K562 (cell line): ENCODE measurements around the gene IMPG2. TPM values are rescaled to one million over a fixed set of nuclear protein-coding genes. Genes with fewer than 3 reads are reported as not detected.

Experiments
- ATAC-seq: fragments of 200-7000 bp; cut with Tn5 transposase; 3 replicates; pipeline ENCODE4 v1.9.1; 2020; ENCODE audit warnings: moderate library complexity
- BruUV-seq: library from RNA; stranded (reverse); fragments of 400-500 nt; replicated peaks from 2 replicates; lab custom pipeline; 2021; lab: Mats Ljungman, UMichigan
- CTCF ChIA-PET: fragments of 300-600 bp; formaldehyde crosslinking; extraction: SDS; loops from one replicate; lab custom pipeline; 2021; ENCODE audit warnings: low intra/inter-chr PET ratio; lab: Yijun Ruan, JAX
- POLR2A ChIA-PET: fragments of 300-600, 350-650 bp; sonication (Branson Sonifier 250); formaldehyde crosslinking; extraction: SDS; loops from one replicate; lab custom pipeline; 2021; ENCODE audit warnings: antibody characterized with exemption, inconsistent platforms; lab: Yijun Ruan, JAX
- DNase-seq, 4 experiments: peaks; one replicate each; pipeline versions ENCODE4 v3.0.0 to v3.0.0-alpha.2; 2011 to 2018; ENCODE audit warnings: low spot score in 3 of 4, mixed read lengths in 3 of 4; ENCODE audit errors: extremely low read depth in 1 of 4
- FAIRE-seq: peaks from 2 replicates; lab custom pipeline; 2011; peaks lifted over from hg19 to GRCh38; lab: Jason Lieb, UNC
- H2AFZ ChIP-seq: 2 replicates; pipeline ENCODE4 v1.6.0; 2011; ENCODE audit warnings: low read depth, low read length, control low read depth, inconsistent platforms
- H3K27ac ChIP-seq: fragments of 200-600 bp; 3 replicates; pipeline ENCODE4 v1.8.0; 2011; ENCODE audit warnings: low read depth, mild to moderate bottlenecking, control low read depth, inconsistent platforms, low read length, moderate library complexity, mixed read lengths; ENCODE audit errors: extremely low read depth
- H3K27me3 ChIP-seq, 2 experiments: fragments of 300-600 bp in 1 of 2; 2 replicates in 1 of 2; 3 replicates in 1 of 2; pipeline versions ENCODE4 v1.6.0 to v1.8.0; 2011; ENCODE audit warnings: inconsistent platforms in 2 of 2, low read length in 2 of 2, mild to moderate bottlenecking in 1 of 2, mixed read lengths in 1 of 2, moderate library complexity in 1 of 2; ENCODE audit not compliant: control insufficient read depth in 2 of 2, insufficient read depth in 2 of 2
- H3K36me3 ChIP-seq: fragments of 300-600 bp; 3 replicates; pipeline ENCODE4 v1.8.0; 2011; ENCODE audit warnings: mild to moderate bottlenecking, low read length, inconsistent platforms; ENCODE audit not compliant: control insufficient read depth, insufficient read depth
- H3K4me1 ChIP-seq, 2 experiments: fragments of 200-600 bp in 1 of 2; replicated peaks in 1 of 2; 2 replicates in 1 of 2; 3 replicates in 1 of 2; pipeline versions ENCODE4 v1.5.1 to v1.8.0; 2011; ENCODE audit warnings: inconsistent platforms in 2 of 2, low read length in 2 of 2, mild to moderate bottlenecking in 1 of 2, mixed read lengths in 1 of 2, moderate library complexity in 1 of 2; ENCODE audit not compliant: control insufficient read depth in 2 of 2, insufficient read depth in 2 of 2
- H3K4me2 ChIP-seq: 2 replicates; pipeline ENCODE4 v1.6.1; 2011; ENCODE audit warnings: low read length, control low read depth, inconsistent platforms, mixed read lengths; ENCODE audit not compliant: insufficient read depth
- H3K4me3 ChIP-seq: fragments of 200-600 bp; sonication (generic), shearing (Covaris generic); 2 replicates; pipeline ENCODE4 v1.5.1; 2016; ENCODE audit warnings: control low read depth, inconsistent platforms
- H3K79me2 ChIP-seq: fragments of 200-600 bp; 3 replicates; pipeline ENCODE4 v1.8.0; 2011; ENCODE audit warnings: low read length, inconsistent platforms; ENCODE audit not compliant: control insufficient read depth, insufficient read depth
- H3K9ac ChIP-seq, 2 experiments: 2 replicates each; pipeline versions ENCODE4 v1.6.0 to v1.6.1; 2011; ENCODE audit warnings: low read depth in 2 of 2, low read length in 2 of 2, control low read depth in 1 of 2, inconsistent platforms in 1 of 2, mild to moderate bottlenecking in 1 of 2, mixed read lengths in 1 of 2; ENCODE audit not compliant: insufficient read depth in 1 of 2
- H3K9me1 ChIP-seq: one replicate; pipeline ENCODE4 v1.6.0; 2011; ENCODE audit warnings: inconsistent platforms, mild to moderate bottlenecking, low read length, moderate library complexity; ENCODE audit not compliant: control insufficient read depth, insufficient read depth
- H3K9me3 ChIP-seq: replicated peaks from 2 replicates; pipeline ENCODE4 v1.5.1; 2011; ENCODE audit warnings: low read depth, low read length, inconsistent platforms; ENCODE audit not compliant: control insufficient read depth, insufficient read depth
- H4K20me1 ChIP-seq: replicated peaks from 2 replicates; pipeline ENCODE4 v1.6.1; 2011; ENCODE audit warnings: low read length, inconsistent platforms, mixed read lengths; ENCODE audit not compliant: control insufficient read depth, insufficient read depth
- ADNP ChIP-seq: fragments of 200-800 bp; sonication (Bioruptor generic); IDR thresholded peaks from 2 replicates; pipeline ENCODE4 v1.6.1; 2016; ENCODE audit warnings: missing genetic modification characterization, missing compliant biosample characterization
- BACH1 ChIP-seq: fragments of 200-800 bp; sonication (Bioruptor generic); IDR thresholded peaks from 2 replicates; pipeline ENCODE4 v1.6.1; 2016; ENCODE audit warnings: missing genetic modification characterization, missing compliant biosample characterization
- CHD1 ChIP-seq: fragments of 200-600 bp; sonication (generic); IDR thresholded peaks from one replicate; pipeline ENCODE4 v1.6.1; 2012; ENCODE audit warnings: mild to moderate bottlenecking, moderate library complexity, low read length, inconsistent platforms
- NFE2 ChIP-seq: IDR thresholded peaks from 2 replicates; pipeline ENCODE4 v1.6.1; 2014; ENCODE audit warnings: antibody characterized with exemption, low read depth
- NONO ChIP-seq, 2 experiments: fragments of 200-400 bp in 1 of 2; fragments of 450-650 bp in 1 of 2; formaldehyde crosslinking in 1 of 2; IDR thresholded peaks; 2 replicates each; pipeline ENCODE4 v1.6.1; 2017; ENCODE audit warnings: low read depth in 2 of 2, mild to moderate bottlenecking in 2 of 2, moderate library complexity in 2 of 2, low read length in 1 of 2
- SETDB1 ChIP-seq: IDR thresholded peaks from one replicate; pipeline ENCODE4 v1.6.1; 2012; ENCODE audit warnings: low read length, control low read depth, inconsistent platforms
- ZHX1 ChIP-seq: fragments of 150-350 bp; conservative IDR thresholded peaks from 2 replicates; pipeline ENCODE4 v1.6.1; 2014; ENCODE audit warnings: low read length
- ZNF407 ChIP-seq: fragments of 450-650 bp; IDR thresholded peaks from 2 replicates; pipeline ENCODE4 v1.6.1; 2016; ENCODE audit warnings: low read depth
- WGBS: fragments of 100-300 bp; shearing (Covaris generic); methylation state at CpG from one replicate; pipeline ENCODE4 v1.1.6; 2016; ENCODE audit warnings: low coverage, mixed read lengths; ENCODE audit not compliant: insufficient coverage; ENCODE audit errors: missing lambda C conversion rate; 5-methylcytosine and 5-hydroxymethylcytosine counted together
- in situ Hi-C: fragments of 300-500 bp; cut with MboI; formaldehyde crosslinking; loops from 4 replicates; pipeline ENCODE4 v1.15.0; 2018; ENCODE audit warnings: inconsistent platforms, mixed read lengths
- intact Hi-C: fragments of 100-400 bp; cut with micrococcal nuclease; formaldehyde crosslinking; loops from 2 replicates; pipeline ENCODE4 v1.14.2; 2022
- polyA plus RNA-seq, 8 experiments: library from polyadenylated mRNA; depleted of rRNA in 4 of 8; stranded (reverse) in 5 of 8; unstranded in 3 of 8; fragments of >200 nt; fragmentation: Nextera tagmentation in 2 of 8; fragmentation: Illumina TruSeq in 1 of 8; extraction: Ambion mirVana in 2 of 8; extraction: Trizol in 1 of 8; gene quantifications; 2 replicates each; pipeline versions ENCODE4 v1.2.1 to v1.2.3, GENCODE V29; 2011 to 2014; ENCODE audit warnings: inconsistent platforms in 1 of 8, missing spikeins in 1 of 8
- total RNA-seq, 7 experiments: library from RNA; depleted of rRNA in 6 of 7; stranded (reverse); fragments of >200 nt in 6 of 7; fragmentation: Illumina TruSeq in 2 of 7; extraction: Trizol in 2 of 7; gene quantifications; 2 replicates each; pipeline versions ENCODE4 v1.2.1 to v1.2.3, GENCODE V29; 2011 to 2021; ENCODE audit warnings: low replicate concordance in 1 of 7

IMPG2 gene
- total and polyA plus RNA-seq, 9 of the 15 experiments (the other 6 are each of a cell fraction or from before 2014, with no cell fraction given), result 0.04 to 0.36 (median 0.09) TPM

- Histone ChIP-seq H3K4me3 (no peak overlapping the region), H4K20me1 (no peaks in the 10 kb centered on the region), H3K27me3 (no peaks in the 10 kb centered on the region), H3K9me1 (no peaks in the 10 kb centered on the region), H3K9me3 (no peaks in the 10 kb centered on the region), H3K79me2 (no peaks in the 10 kb centered on the region), H3K4me1 (no peaks in the 10 kb centered on the region), H3K4me2 (no peak overlapping the region), H3K27ac (no peak overlapping the region), H2AFZ (no peak overlapping the region), H3K9ac (no peak overlapping the region), H3K36me3 (no peaks in the 10 kb centered on the region)
- 41% methylated on average over 2 of the region's 2 CpGs for WGBS
- TF ChIP-seq ZNF407 (no peak), NONO (IDR thresholded peaks at IDR 0.05; ENCODE audit: low read depth in 2 of 2, low read length in 1 of 2) (no peak), BACH1 (tag) (no peak), NFE2 (no peak), SETDB1 (no peak), ADNP (tag) (no peak), ZHX1 (no peak), CHD1 (no peak)
- no peak for DNase-seq
- in situ Hi-C loops (no loop called here), intact Hi-C loops (no loop called here)
- no peak for ATAC-seq
- POLR2A ChIA-PET, result no interaction called here
- CTCF ChIA-PET, result no interaction called here
- BruUV-seq, result no TSS peak
- FAIRE-seq, result no peak
These were observed 46.8 kb downstream of the IMPG2 start for GRCh38 chr3:101273608-101274007.
